ENCODE data around the gene ERC1. TPM values are rescaled to one million over a fixed set of nuclear protein-coding genes. Genes with fewer than 3 reads are reported as not detected.

ERC1 gene
- total RNA-seq, 1 experiment from 2014 or later = 40.4 TPM

- intact Hi-C loops (cut with micrococcal nuclease; ENCODE audit: unreplicated experiment) = no loop called here
- no peaks in the 10 kb centered on the region for H3K36me3 ChIP-seq (ENCODE audit: control insufficient read depth, insufficient read depth, low read length)
Observed at GRCh38 chr12:1007276-1007675, 16.3 kb downstream of the ERC1 start.

GRCh38 chr12:1007994-1008393, 17.0 kb downstream of the ERC1 start:
- Histone ChIP-seq H3K27me3 (ENCODE audit: control insufficient read depth, insufficient read depth, low read length) (no peaks in the 10 kb centered on the region), H3K36me3 (ENCODE audit: control insufficient read depth, insufficient read depth, low read length) (no peaks in the 10 kb centered on the region), H3K4me1 (ENCODE audit: control insufficient read depth, insufficient read depth, low read length) (peaks cover 2% of the 10 kb centered on the region; the same call in 1 of the 2 replicates), H3K4me3 (ENCODE audit: low read depth in 2 of 2, low read length in 2 of 2) (no peak overlapping the region), H3K27ac (ENCODE audit: low read length) (no peak overlapping the region), H3K9me3 (ENCODE audit: control insufficient read depth, insufficient read depth, low read depth, low read length) (no peaks in the 10 kb centered on the region)
- no peak for DNase-seq (ENCODE audit: low read depth, low spot score)
- TF ChIP-seq SIN3A (IDR thresholded peaks at IDR 0.05; ENCODE audit: borderline replicate concordance, insufficient read depth, low read depth, low read length) (no peak), POLR2AphosphoS5 (IDR thresholded peaks at IDR 0.05; ENCODE audit: low read depth, low read length) (no peak), TCF7L2 (IDR thresholded peaks at IDR 0.05; ENCODE audit: low read depth, low read length) (no peak)
- TF ChIP-seq, protein P1, sequence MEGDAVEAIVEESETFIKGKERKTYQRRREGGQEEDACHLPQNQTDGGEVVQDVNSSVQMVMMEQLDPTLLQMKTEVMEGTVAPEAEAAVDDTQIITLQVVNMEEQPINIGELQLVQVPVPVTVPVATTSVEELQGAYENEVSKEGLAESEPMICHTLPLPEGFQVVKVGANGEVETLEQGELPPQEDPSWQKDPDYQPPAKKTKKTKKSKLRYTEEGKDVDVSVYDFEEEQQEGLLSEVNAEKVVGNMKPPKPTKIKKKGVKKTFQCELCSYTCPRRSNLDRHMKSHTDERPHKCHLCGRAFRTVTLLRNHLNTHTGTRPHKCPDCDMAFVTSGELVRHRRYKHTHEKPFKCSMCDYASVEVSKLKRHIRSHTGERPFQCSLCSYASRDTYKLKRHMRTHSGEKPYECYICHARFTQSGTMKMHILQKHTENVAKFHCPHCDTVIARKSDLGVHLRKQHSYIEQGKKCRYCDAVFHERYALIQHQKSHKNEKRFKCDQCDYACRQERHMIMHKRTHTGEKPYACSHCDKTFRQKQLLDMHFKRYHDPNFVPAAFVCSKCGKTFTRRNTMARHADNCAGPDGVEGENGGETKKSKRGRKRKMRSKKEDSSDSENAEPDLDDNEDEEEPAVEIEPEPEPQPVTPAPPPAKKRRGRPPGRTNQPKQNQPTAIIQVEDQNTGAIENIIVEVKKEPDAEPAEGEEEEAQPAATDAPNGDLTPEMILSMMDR (IDR thresholded peaks at IDR 0.05) = no peak
- TF ChIP-seq, protein P2, sequence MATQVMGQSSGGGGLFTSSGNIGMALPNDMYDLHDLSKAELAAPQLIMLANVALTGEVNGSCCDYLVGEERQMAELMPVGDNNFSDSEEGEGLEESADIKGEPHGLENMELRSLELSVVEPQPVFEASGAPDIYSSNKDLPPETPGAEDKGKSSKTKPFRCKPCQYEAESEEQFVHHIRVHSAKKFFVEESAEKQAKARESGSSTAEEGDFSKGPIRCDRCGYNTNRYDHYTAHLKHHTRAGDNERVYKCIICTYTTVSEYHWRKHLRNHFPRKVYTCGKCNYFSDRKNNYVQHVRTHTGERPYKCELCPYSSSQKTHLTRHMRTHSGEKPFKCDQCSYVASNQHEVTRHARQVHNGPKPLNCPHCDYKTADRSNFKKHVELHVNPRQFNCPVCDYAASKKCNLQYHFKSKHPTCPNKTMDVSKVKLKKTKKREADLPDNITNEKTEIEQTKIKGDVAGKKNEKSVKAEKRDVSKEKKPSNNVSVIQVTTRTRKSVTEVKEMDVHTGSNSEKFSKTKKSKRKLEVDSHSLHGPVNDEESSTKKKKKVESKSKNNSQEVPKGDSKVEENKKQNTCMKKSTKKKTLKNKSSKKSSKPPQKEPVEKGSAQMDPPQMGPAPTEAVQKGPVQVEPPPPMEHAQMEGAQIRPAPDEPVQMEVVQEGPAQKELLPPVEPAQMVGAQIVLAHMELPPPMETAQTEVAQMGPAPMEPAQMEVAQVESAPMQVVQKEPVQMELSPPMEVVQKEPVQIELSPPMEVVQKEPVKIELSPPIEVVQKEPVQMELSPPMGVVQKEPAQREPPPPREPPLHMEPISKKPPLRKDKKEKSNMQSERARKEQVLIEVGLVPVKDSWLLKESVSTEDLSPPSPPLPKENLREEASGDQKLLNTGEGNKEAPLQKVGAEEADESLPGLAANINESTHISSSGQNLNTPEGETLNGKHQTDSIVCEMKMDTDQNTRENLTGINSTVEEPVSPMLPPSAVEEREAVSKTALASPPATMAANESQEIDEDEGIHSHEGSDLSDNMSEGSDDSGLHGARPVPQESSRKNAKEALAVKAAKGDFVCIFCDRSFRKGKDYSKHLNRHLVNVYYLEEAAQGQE (IDR thresholded peaks at IDR 0.05; ENCODE audit: insufficient read depth in 1 of 2, low read depth in 2 of 2, low read length in 1 of 2) = no peak
- ChIA-PET CTCF (no interaction called here), POLR2A (no interaction called here)
- ATAC-seq = no peak
- BruUV-seq (replicated peaks) = no TSS peak
- intact Hi-C loops (cut with micrococcal nuclease; ENCODE audit: unreplicated experiment) = no loop called here
- in situ Hi-C loops (cut with HindIII; ENCODE audit: low pct_unique_long_range_greater_than_20kb, low sequenced_read_pairs) = no loop called here

More at GRCh38 chr12:1007276-1007675, 16.3 kb downstream of the ERC1 start:
- ChIA-PET CTCF (no interaction called here), POLR2A (no interaction called here)
- TF ChIP-seq, protein P2 (IDR thresholded peaks at IDR 0.05; ENCODE audit: insufficient read depth in 1 of 2, low read depth in 2 of 2, low read length in 1 of 2) = no peak
- TF ChIP-seq POLR2AphosphoS5 (IDR thresholded peaks at IDR 0.05; ENCODE audit: low read depth, low read length) (no peak), TCF7L2 (IDR thresholded peaks at IDR 0.05; ENCODE audit: low read depth, low read length) (no peak), SIN3A (IDR thresholded peaks at IDR 0.05; ENCODE audit: borderline replicate concordance, insufficient read depth, low read depth, low read length) (no peak)
- TF ChIP-seq, protein P1 (IDR thresholded peaks at IDR 0.05) = no peak
- H3K4me1 ChIP-seq (ENCODE audit: control insufficient read depth, insufficient read depth, low read length) = no peaks in the 10 kb centered on the region
- in situ Hi-C loops (cut with HindIII; ENCODE audit: low pct_unique_long_range_greater_than_20kb, low sequenced_read_pairs) = no loop called here
- DNase-seq (ENCODE audit: low read depth, low spot score) (no peak), ATAC-seq (no peak)
- no TSS peak for BruUV-seq (replicated peaks)
- no peaks in the 10 kb centered on the region for H3K27me3 ChIP-seq (ENCODE audit: control insufficient read depth, insufficient read depth, low read length)
- H3K9me3 ChIP-seq (ENCODE audit: control insufficient read depth, insufficient read depth, low read depth, low read length) = no peaks in the 10 kb centered on the region
- no peak overlapping the region for H3K27ac ChIP-seq (ENCODE audit: low read length)
- no peak overlapping the region for H3K4me3 ChIP-seq (ENCODE audit: low read depth in 2 of 2, low read length in 2 of 2)
